ENCODE measurements around the gene MYO10.

DNA sequence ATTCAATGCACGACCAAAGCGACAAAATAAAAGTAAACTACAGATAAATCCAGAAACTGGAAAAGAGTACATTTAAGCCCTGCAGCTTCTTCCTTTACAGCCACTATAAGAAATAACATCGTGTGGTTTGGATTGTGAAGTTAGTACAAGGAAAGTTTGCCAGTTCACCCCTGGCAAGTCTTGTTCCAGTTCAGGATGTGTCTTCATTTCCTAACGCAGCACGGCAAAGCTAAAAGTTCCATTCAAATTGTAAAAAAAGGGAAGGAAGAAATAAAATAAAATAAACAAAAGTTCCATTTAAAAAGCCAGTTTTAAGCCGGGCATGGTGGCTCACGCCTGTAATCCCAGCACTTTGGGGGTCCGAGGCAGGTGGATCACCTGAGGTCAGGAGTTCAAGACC lies 236.0 kb downstream of the MYO10 start:
- TF ChIP-seq, protein P1, sequence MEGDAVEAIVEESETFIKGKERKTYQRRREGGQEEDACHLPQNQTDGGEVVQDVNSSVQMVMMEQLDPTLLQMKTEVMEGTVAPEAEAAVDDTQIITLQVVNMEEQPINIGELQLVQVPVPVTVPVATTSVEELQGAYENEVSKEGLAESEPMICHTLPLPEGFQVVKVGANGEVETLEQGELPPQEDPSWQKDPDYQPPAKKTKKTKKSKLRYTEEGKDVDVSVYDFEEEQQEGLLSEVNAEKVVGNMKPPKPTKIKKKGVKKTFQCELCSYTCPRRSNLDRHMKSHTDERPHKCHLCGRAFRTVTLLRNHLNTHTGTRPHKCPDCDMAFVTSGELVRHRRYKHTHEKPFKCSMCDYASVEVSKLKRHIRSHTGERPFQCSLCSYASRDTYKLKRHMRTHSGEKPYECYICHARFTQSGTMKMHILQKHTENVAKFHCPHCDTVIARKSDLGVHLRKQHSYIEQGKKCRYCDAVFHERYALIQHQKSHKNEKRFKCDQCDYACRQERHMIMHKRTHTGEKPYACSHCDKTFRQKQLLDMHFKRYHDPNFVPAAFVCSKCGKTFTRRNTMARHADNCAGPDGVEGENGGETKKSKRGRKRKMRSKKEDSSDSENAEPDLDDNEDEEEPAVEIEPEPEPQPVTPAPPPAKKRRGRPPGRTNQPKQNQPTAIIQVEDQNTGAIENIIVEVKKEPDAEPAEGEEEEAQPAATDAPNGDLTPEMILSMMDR (conservative IDR thresholded peaks at IDR 0.05; ENCODE audit: low read depth in 2 of 2) = no peak
- no peak for TF ChIP-seq POLR2AphosphoS5 (IDR thresholded peaks at IDR 0.05; ENCODE audit: low read depth)
- no peak for TF ChIP-seq EZH2phosphoT487 (IDR thresholded peaks at IDR 0.05; ENCODE audit: unreplicated experiment)
- TF ChIP-seq EZH2 (IDR thresholded peaks at IDR 0.05; ENCODE audit: low read depth, unreplicated experiment) = no peak
- TF ChIP-seq ZNF114 (CRISPR knock-in tag; IDR thresholded peaks at IDR 0.05) = no peak
- TF ChIP-seq ZNF331 (CRISPR knock-in tag; IDR thresholded peaks at IDR 0.05; ENCODE audit: low read depth) = no peak

Measured in GM23338 (cell line).